Raji (cell line): ENCODE results near the gene SLU7.

Experiments used
- POLR2A ChIP-seq: IDR thresholded peaks from 2 replicates; pipeline ENCODE4 v1.6.1; 2011; ENCODE audit warnings: low read depth, low read length, control low read depth; ENCODE audit not compliant: insufficient read depth

Gene SLU7

DNA sequence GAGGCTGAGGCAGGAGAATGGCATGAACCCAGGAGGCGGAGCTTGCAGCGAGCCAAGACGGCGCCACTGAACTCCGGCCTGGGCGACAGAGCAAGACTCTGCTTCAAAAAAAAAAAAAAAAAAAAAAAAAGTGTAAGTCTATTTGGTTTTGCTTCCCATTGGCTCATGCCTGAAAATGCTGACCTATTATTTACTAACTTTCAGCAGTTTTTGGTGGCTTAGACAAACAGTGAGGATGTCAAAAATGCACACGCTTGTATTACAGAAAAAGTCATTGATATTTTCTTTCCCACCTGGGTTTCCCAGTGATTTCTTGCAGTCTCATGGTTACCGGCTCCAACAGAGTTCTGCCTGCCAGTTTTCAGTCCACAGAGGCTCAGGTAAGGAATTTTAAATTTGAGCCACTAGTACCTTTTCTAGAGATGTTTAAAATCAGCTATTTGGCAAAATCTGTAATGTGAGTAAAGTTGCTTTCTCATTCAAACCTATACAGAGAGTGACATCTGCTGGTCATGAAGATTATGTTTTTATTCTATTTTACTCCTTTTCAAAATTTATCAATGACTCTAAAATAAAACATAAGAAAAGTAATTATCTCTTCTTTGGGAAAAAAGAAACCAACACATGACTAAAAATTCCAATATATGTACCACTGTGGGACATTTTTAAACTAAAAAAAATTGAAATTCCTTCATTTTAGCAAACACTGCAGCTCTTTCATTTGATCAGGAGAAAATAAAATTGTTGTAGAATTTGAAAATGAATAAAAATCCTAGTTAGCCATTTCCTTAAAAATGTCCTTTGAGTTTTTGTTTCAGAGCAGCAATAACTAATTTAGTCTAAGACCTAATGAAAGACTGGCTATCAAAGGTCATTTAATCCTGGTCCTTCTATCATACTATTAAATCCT lies 27.8 kb downstream of the SLU7 start:
- no peak for TF ChIP-seq POLR2A

DNA sequence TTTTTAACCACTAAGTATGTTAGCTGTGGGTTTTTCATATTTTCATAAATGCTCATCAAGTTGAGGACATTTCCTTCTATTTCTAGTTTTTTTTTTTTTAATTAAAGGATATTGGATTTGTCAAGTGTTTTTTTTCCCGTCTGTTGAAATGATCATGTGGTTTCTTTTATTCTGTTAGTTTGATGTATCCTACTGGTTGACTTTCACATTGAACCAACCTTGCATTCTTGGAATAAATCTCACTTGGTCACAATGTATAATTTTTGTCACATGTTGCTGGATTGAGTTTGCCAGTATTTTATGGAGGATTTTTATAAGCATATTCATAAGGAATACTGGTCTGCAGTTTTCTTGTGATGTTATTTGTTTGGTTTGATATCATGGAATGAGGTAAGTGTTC lies 31.4 kb downstream of the SLU7 start:
- TF ChIP-seq POLR2A: no peak

- no peak for TF ChIP-seq POLR2A
These were observed 33.4 kb downstream of the SLU7 start for GRCh38 chr5:160385496-160385895.

GRCh38 chr5:160384681-160385080 lies 34.2 kb downstream of the SLU7 start:
- TF ChIP-seq POLR2A: no peak

- no peak for TF ChIP-seq POLR2A
These were observed 36.5 kb downstream of the SLU7 start for GRCh38 chr5:160382346-160382745.

- TF ChIP-seq POLR2A: no peak
These were observed 38.8 kb downstream of the SLU7 start for GRCh38 chr5:160380041-160380440.

DNA sequence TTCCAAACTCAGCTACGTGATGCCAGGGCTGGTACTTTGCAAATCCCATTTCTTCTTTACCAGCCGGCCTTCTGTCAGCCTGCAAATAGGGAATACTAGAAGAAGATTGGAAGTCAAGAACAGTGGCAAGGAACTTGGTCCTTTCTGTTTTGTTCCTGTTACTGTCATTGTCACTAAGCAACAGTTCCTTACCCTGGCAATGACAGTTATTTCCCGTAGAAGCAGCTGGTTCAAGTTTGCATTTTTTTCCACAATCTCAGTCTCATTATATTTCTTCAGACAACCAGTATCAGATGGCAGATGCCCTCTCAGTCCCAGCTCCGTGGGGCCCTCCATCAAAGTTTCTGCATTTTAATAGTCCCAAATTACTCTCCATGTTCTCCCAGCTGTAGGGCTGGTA lies 39.4 kb downstream of the SLU7 start:
- no peak for TF ChIP-seq POLR2A

GRCh38 chr5:160378330-160378729 lies 40.6 kb downstream of the SLU7 start:
- no peak for TF ChIP-seq POLR2A

DNA sequence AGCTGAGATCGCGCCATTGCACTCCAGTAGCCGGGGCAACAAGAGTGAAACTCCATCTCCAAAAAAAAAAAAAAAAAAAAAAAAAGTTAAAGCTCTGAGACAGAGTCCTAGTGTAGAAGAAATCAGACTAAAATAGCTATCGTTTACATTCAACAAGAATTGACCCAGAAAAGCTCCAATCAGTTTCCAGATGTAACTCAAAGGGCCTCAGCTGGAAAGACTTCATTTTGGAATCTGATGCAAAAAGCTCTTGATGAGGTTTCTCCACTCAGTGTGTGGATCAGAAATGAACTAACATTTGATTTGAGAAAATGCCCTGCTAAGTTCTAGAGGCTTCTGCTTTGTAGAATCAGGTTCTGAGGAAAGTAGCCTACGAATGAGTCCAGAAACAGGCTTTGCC lies 41.2 kb downstream of the SLU7 start:
- TF ChIP-seq POLR2A: no peak

DNA sequence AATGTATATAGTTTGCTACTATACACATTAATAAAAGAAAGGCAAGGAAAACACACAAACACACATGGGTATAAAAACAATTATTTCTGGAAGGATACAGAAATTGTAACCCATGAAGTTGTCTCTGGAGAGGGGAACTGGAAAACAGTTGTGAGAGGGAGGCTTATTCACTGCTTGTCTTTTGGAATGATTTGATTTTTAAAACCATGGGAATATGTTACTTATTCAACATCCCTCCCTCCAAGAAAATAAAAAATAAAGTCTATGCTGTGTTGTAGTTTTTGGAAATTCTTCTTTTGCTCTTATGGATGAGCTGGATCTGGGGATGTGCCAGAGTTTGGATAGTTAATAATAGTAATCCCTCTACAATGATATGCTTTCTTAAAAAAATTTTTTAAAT lies 42.5 kb downstream of the SLU7 start:
- no peak for TF ChIP-seq POLR2A

GRCh38 chr5:160375701-160376100 lies 43.2 kb downstream of the SLU7 start:
- TF ChIP-seq POLR2A: no peak

- TF ChIP-seq POLR2A: no peak
These were observed 43.7 kb downstream of the SLU7 start for GRCh38 chr5:160375166-160375565.

GRCh38 chr5:160371294-160371693 lies 47.6 kb downstream of the SLU7 start:
- TF ChIP-seq POLR2A: no peak

DNA sequence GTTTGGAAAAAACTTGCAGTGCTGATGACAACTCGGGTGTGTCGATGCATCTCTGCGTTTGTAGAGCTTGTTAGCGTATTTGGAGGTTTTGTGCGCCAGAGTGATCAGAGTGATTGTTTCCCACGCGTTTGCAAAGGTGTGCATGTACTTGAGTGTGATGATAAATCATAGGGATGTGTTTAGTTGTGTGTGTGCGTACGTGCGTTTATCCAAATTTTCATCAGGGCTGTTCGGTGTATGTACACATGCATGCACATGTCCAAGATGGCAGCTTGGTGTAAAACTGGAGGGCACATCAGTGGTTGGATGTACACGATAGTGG lies 48.2 kb downstream of the SLU7 start:
- TF ChIP-seq POLR2A: no peak

GRCh38 chr5:160369990-160370712 lies 48.7 kb downstream of the SLU7 start, which contains the start of gene C1QTNF2:
Gene C1QTNF2 (minus strand): TSS chr5:160370626. CDS start chr5:160355011, 15,615 bp downstream.
- no peak for TF ChIP-seq POLR2A

DNA sequence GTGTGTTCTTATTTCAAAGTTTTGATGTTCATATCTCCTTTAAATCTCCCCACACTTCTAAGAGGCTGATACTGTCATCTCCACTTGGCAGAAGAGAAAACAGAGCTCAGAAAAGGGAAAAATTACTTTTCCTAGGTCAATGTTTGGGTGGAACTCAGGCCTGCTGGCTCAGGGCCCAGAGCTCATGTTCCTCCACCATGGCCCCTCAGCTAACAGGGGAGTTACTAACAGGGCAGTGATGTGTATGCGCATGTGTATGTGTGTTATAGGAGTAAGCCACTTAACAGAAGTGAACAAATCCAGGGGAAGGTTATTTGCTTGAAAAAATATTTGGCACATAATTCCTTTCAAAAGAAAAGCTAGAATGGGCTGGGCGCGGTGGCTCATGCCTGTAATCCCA lies 51.0 kb downstream of the SLU7 start:
- no peak for TF ChIP-seq POLR2A

GRCh38 chr5:160367261-160367660 lies 51.6 kb downstream of the SLU7 start:
- TF ChIP-seq POLR2A: no peak

- no peak for TF ChIP-seq POLR2A
These were observed 52.7 kb downstream of the SLU7 start for GRCh38 chr5:160366230-160366629.
